Esophagus squamous epithelium (tissue), 5 donors: ENCODE results near the gene IFI6. TPM values are rescaled to one million over a fixed set of nuclear protein-coding genes. Genes with fewer than 3 reads are reported as not detected.

Source experiments
- DNase-seq: peaks from one replicate; lab custom pipeline; 2025; lab: John Stamatoyannopoulos, UW
- H3K27ac ChIP-seq, 4 donors: fragments of 200-600 bp; sonication (generic); one replicate each; pipeline ENCODE4 v1.5.1; 2016 to 2019; ENCODE audit warnings: mild to moderate bottlenecking in 1 of 4
- H3K27me3 ChIP-seq, 4 donors: fragments of 200-600 bp; sonication (generic); 1 replicate in 3 of 4; 2 replicates in 1 of 4; pipeline versions ENCODE4 v1.5.1 to v1.6.0; 2017 to 2021; ENCODE audit warnings: antibody characterized with exemption in 1 of 4
- H3K36me3 ChIP-seq, 3 donors: fragments of 200-600 bp; sonication (generic); one replicate each; pipeline ENCODE4 v1.5.1; 2016 to 2019
- H3K4me1 ChIP-seq, 3 donors: fragments of 200-600 bp; sonication (generic); one replicate each; pipeline ENCODE4 v1.5.1; 2017 to 2019
- H3K4me3 ChIP-seq, 4 donors: fragments of 200-600 bp; sonication (generic); 1 replicate in 3 of 4; 2 replicates in 1 of 4; pipeline ENCODE4 v1.5.1; 2016 to 2019; ENCODE audit warnings: mild to moderate bottlenecking in 2 of 4, moderate library complexity in 1 of 4
- H3K9me3 ChIP-seq, 3 donors: fragments of 200-600 bp; sonication (generic); one replicate each; pipeline ENCODE4 v1.5.1; 2016 to 2019
- POLR2A ChIP-seq, 4 donors: fragments of 450-650 bp; IDR thresholded peaks; one replicate each; pipeline ENCODE4 v1.6.1; 2017; ENCODE audit warnings: antibody characterized with exemption in 4 of 4, mild to moderate bottlenecking in 4 of 4, moderate library complexity in 3 of 4
- WGBS, 2 donors: methylation state at CpG; one replicate each; pipeline ENCODE4 v1.1.5; 2018; 5-methylcytosine and 5-hydroxymethylcytosine counted together
- intact Hi-C: fragments of 100-400 bp; cut with DNase I; formaldehyde crosslinking; loops from one replicate; pipeline ENCODE4 v1.15.0; 2022
- total RNA-seq, 4 donors: library from RNA; depleted of rRNA; stranded (reverse); fragments of >200 nt; gene quantifications; one replicate each; pipeline ENCODE4 v1.1.0, GENCODE V29; 2016
- TF ChIP-seq, protein P1 (sequence below), 6 experiments: fragments of 450-650 bp in 4 of 6; fragments of 200-600 bp in 2 of 6; sonication (generic) in 2 of 6; IDR thresholded peaks; one replicate each; pipeline ENCODE4 v1.5.1; 2016 to 2019; ENCODE audit warnings: antibody characterized with exemption in 6 of 6, mild to moderate bottlenecking in 4 of 6, moderate library complexity in 4 of 6
- donor health status: DM: yes; HTN: yes; CAD: no.

The IFI6 gene
- total RNA-seq, 4 donors from 2014 or later: 4.0 to 194 (median 13.6) TPM

DNA sequence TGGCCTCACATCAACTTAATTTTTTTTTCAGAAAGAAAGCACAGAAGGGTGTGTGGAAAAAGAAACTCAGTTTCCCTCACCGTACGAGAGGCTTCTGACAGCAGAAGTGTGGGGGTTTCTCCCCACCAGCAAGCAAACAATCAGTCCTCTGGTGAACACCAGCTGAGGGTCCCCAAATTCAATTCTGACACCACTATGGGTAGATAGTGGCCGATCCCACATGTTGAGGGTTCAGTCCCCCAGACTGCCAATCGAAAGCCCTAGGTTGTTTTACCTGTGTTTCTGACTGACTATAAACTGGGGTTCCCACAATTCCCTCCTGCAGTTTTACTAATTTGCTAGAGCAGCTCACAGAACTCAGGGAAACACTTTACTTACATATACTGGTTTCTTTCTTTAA, 2.1 kb downstream of the IFI6 start:
- H3K4me1 ChIP-seq: peaks cover 0 to 45% (median 28%) of the 10 kb centered on the region in 3 donors
- WGBS, 2 donors: 76 to 79% methylated on average over 4 of the region's 4 CpGs
- no peak overlapping the region for H3K27ac ChIP-seq
- H3K9me3 ChIP-seq: no peaks in the 10 kb centered on the region
- no peaks in the 10 kb centered on the region for H3K27me3 ChIP-seq
- no peak for DNase-seq
- H3K36me3 ChIP-seq: no peaks in the 10 kb centered on the region
- H3K4me3 ChIP-seq: peak overlapping the region in 2 of 4 donors; percentile 38 to 60
- intact Hi-C loops: loop anchor here (10.0 kb wide), 1 partner anchor 275 kb away; the partner anchor contains the start of gene GPR3
- TF ChIP-seq, protein P1, sequence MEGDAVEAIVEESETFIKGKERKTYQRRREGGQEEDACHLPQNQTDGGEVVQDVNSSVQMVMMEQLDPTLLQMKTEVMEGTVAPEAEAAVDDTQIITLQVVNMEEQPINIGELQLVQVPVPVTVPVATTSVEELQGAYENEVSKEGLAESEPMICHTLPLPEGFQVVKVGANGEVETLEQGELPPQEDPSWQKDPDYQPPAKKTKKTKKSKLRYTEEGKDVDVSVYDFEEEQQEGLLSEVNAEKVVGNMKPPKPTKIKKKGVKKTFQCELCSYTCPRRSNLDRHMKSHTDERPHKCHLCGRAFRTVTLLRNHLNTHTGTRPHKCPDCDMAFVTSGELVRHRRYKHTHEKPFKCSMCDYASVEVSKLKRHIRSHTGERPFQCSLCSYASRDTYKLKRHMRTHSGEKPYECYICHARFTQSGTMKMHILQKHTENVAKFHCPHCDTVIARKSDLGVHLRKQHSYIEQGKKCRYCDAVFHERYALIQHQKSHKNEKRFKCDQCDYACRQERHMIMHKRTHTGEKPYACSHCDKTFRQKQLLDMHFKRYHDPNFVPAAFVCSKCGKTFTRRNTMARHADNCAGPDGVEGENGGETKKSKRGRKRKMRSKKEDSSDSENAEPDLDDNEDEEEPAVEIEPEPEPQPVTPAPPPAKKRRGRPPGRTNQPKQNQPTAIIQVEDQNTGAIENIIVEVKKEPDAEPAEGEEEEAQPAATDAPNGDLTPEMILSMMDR (IDR thresholded peaks at IDR 0.05): no peak
- TF ChIP-seq POLR2A (IDR thresholded peaks at IDR 0.05): no peak

DNA sequence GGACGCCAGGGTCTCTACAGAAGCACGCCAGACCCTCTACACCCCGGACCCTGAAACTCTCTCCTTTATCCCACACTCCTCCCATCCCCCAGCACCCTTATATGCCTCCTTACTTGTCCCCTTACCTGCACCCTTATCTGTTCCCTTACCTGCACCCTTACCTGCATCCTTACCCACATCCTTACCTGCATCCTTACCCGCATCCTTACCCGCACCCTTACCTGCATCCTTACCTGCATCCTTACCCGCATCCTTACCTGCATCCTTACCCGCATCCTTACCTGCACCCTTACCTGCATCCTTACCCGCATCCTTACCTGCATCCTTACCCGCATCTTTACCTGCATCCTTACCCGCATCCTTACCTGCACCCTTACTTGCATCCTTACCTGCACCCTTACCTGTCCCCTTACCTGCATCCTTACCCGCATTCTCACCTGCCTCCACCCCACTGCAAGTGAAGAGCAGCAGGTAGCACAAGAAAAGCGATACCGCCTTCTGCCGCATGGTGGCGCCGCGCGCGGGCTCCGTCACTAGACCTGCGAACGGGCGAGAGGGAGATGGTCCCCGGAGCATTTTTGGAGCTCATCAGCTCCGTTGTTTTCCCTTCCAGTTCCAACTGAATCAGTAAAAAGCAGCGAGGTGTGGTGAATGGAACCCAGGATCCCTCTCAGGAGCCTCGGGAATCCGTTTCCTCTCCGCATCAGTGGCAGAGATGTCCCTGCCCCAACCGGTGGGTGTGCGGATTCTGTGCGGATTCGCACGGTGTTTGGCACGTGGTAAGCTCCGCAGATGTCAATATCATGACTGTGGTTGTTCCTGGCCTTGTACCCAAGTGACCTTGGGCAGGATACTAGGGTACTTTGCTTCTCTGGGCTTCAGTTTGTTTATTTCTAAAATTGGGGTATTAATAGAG, 2.9 kb downstream of the IFI6 start:
- Histone ChIP-seq H3K27me3 (no peaks in the 10 kb centered on the region), H3K9me3 (no peaks in the 10 kb centered on the region), H3K4me1 (peaks cover 0 to 53% (median 34%) of the 10 kb centered on the region in 3 donors), H3K4me3 (peak overlapping the region; percentile 18 to 60 (median 38)), H3K27ac (peak overlapping the region in 3 of 4 donors; percentile 8 to 53 (median 40)), H3K36me3 (no peaks in the 10 kb centered on the region)
- DNase-seq: no peak
- intact Hi-C loops: loop anchor here (10.0 kb wide), 1 partner anchor 274 kb away; the partner anchor contains the start of gene GPR3
- 13 to 14% methylated on average over 35 of the region's 36 CpGs for WGBS, 2 donors
- TF ChIP-seq, protein P1 (IDR thresholded peaks at IDR 0.05): peak; percentile 84 to 94 (median 90)
- no peak for TF ChIP-seq POLR2A (IDR thresholded peaks at IDR 0.05)

DNA sequence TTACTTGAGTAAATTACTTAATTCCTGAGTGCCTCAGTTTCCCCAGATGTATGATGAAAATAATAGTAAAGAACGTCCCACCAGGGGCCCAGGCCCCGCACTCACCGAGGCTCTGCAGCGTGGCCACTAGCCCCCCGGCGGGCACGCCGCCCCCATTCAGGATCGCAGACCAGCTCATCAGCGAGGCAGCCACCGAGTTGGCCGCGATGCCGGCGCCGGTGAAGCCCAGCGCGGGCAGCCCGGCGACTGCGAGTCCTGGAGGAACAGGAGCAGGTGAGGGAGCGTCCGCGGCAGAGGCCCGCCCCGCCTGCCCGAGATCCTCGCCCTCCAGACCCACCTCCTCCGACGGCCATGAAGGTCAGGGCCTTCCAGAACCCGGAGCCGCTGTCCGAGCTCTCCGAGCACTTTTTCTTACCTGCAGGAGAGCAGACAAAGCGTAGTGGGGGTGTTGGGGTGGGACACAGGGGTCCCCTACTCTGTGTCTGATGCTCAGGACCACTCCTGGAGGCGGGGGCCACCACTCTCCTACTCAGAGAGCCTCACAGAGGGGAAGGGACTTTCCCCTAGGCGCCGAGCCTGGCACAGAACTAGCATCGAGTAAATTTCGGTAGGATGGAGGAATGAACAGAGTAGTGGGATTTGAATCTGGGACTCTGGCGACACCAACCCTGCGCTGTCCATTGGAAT, 3.7 kb downstream of the IFI6 start:
- H3K27ac ChIP-seq: no peak overlapping the region
- no peaks in the 10 kb centered on the region for H3K36me3 ChIP-seq
- intact Hi-C loops: loop anchor here (10.0 kb wide), 1 partner anchor 273 kb away; the partner anchor contains the start of gene GPR3
- H3K4me1 ChIP-seq: peaks cover 0 to 61% (median 36%) of the 10 kb centered on the region in 3 donors
- DNase-seq: no peak
- no peaks in the 10 kb centered on the region for H3K9me3 ChIP-seq
- no peak overlapping the region for H3K4me3 ChIP-seq
- H3K27me3 ChIP-seq: no peaks in the 10 kb centered on the region
- WGBS, 2 donors: 84 to 92% methylated on average over 12 to 13 of the region's 42 CpGs
- no peak for TF ChIP-seq POLR2A (IDR thresholded peaks at IDR 0.05)
- TF ChIP-seq, protein P1 (IDR thresholded peaks at IDR 0.05): no peak

DNA sequence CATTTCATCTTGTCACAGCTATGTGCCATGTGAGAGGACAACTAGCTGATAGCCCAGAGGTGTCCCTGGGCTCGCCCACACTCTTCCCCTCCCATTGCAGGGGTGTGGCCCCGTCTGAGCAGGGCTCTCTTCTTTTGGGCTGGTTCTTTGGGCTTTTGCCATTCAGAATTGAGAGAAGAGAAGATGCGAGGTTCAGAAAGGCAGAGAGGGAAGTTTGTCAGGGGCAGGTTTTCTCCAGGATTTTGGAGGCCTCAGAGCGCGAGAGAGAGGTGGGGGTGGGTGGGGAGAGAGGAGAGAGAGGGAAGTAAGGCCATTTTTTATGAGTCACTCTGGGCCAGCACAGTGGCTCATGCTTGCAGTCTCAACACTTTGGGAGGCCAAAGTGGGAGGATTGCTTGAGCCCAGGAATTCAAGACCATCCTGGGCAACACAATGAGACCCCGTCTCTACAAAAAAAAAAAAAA, 5.2 kb downstream of the IFI6 start:
- intact Hi-C loops: loop anchor here (10.0 kb wide), 1 partner anchor 272 kb away; the partner anchor contains the start of gene GPR3
- TF ChIP-seq POLR2A (IDR thresholded peaks at IDR 0.05): no peak
- TF ChIP-seq, protein P1 (IDR thresholded peaks at IDR 0.05): no peak
- 66 to 89% methylated on average over 1 to 6 of the region's 6 CpGs for WGBS, 2 donors
- no peaks in the 10 kb centered on the region for H3K9me3 ChIP-seq
- peaks cover 8 to 60% (median 36%) of the 10 kb centered on the region in 3 donors for H3K4me1 ChIP-seq
- no peak for DNase-seq
- H3K27ac ChIP-seq: no peak overlapping the region
- H3K4me3 ChIP-seq: no peak overlapping the region
- no peaks in the 10 kb centered on the region for H3K36me3 ChIP-seq
- no peaks in the 10 kb centered on the region for H3K27me3 ChIP-seq
